ENCODE data around the gene ZBTB42.
"Not testable (repeated sequence)": the region's sequence is repeated elsewhere in the genome, so short reads cannot be mapped to it uniquely, and the experiment has no call there.

ZBTB42 gene

GRCh38 chr14:104836171-104836935, 35.5 kb downstream of the ZBTB42 start:
- DNase-seq (ENCODE audit: low spot score): not testable (repeated sequence)

GRCh38 chr14:104841730-104842129, 40.8 kb downstream of the ZBTB42 start:
- DNase-seq (ENCODE audit: low spot score): no peak
- FAIRE-seq: no peak

More at GRCh38 chr14:104836171-104836935, 35.5 kb downstream of the ZBTB42 start:
- not testable (repeated sequence) for FAIRE-seq

- FAIRE-seq (no peak), DNase-seq (ENCODE audit: low spot score) (no peak)
Observed at GRCh38 chr14:104843006-104843405, 42.1 kb downstream of the ZBTB42 start.

GRCh38 chr14:104843442-104844305, 42.8 kb downstream of the ZBTB42 start:
- FAIRE-seq (no peak), DNase-seq (ENCODE audit: low spot score) (no peak)

- DNase-seq (ENCODE audit: low spot score) (no peak), FAIRE-seq (no peak)
Observed at GRCh38 chr14:104844306-104845032, 43.6 kb downstream of the ZBTB42 start.

- FAIRE-seq (no peak), DNase-seq (ENCODE audit: low spot score) (no peak)
Observed at GRCh38 chr14:104845033-104845666, 44.2 kb downstream of the ZBTB42 start.

GRCh38 chr14:104845834-104846441, 45.0 kb downstream of the ZBTB42 start:
- FAIRE-seq (no peak), DNase-seq (ENCODE audit: low spot score) (no peak)

- DNase-seq (ENCODE audit: low spot score): no peak
- no peak for FAIRE-seq
Observed at GRCh38 chr14:104852280-104852663, 51.4 kb downstream of the ZBTB42 start.

Data from RCC 7860 (cell line).